Kidney (tissue), 14 donors: ENCODE results near the gene TADA2A. TPM values are rescaled to one million over a fixed set of nuclear protein-coding genes. Genes with fewer than 3 reads are reported as not detected.

ENCODE experiments used
- DNase-seq, 5 donors: peaks; one replicate each; pipeline ENCODE4 v3.0.0-alpha.2; 2013 to 2020
- FAIRE-seq: peaks from 2 replicates; lab custom pipeline; 2012; peaks lifted over from hg19 to GRCh38; lab: Jason Lieb, UNC
- H3K27ac ChIP-seq, 2 donors: one replicate each; pipeline ENCODE4 v1.7.0; 2013; ENCODE audit warnings: low read depth in 2 of 2, low read length in 2 of 2, inconsistent platforms in 1 of 2
- H3K27me3 ChIP-seq: one replicate; pipeline ENCODE4 v1.7.1; 2013; ENCODE audit warnings: low read length, inconsistent platforms; ENCODE audit not compliant: control insufficient read depth, insufficient read depth
- H3K36me3 ChIP-seq, 3 donors: one replicate each; pipeline versions ENCODE4 v1.7.0 to v1.7.1; 2013; ENCODE audit warnings: low read length in 3 of 3, control low read depth in 1 of 3, inconsistent platforms in 1 of 3; ENCODE audit not compliant: insufficient read depth in 3 of 3, control insufficient read depth in 2 of 3
- H3K4me1 ChIP-seq, 3 donors: one replicate each; pipeline versions ENCODE4 v1.7.0 to v1.7.1; 2013; ENCODE audit warnings: low read length in 3 of 3, inconsistent platforms in 1 of 3, low read depth in 1 of 3; ENCODE audit not compliant: control insufficient read depth in 2 of 3, insufficient read depth in 2 of 3
- H3K4me3 ChIP-seq, 3 donors: one replicate each; pipeline versions ENCODE4 v1.7.0 to v1.8.1; 2013; ENCODE audit warnings: low read length in 3 of 3, control low read depth in 1 of 3, inconsistent platforms in 1 of 3
- H3K9ac ChIP-seq, 3 donors: one replicate each; pipeline versions ENCODE4 v1.7.0 to v1.7.1; 2013; ENCODE audit warnings: low read length in 3 of 3, control low read depth in 1 of 3, inconsistent platforms in 1 of 3
- H3K9me3 ChIP-seq, 3 donors: one replicate each; pipeline versions ENCODE4 v1.7.0 to v1.7.1; 2013; ENCODE audit warnings: low read length in 3 of 3, control low read depth in 1 of 3, inconsistent platforms in 1 of 3; ENCODE audit not compliant: control insufficient read depth in 2 of 3, insufficient read depth in 1 of 3
- intact Hi-C: fragments of 100-400 bp; cut with DNase I; formaldehyde crosslinking; loops from one replicate; pipeline ENCODE4 v1.11.1; 2022
- polyA plus RNA-seq: library from polyadenylated mRNA; stranded (reverse); fragments of 350-450 nt; fragmentation: Illumina TruSeq; extraction: RNeasy Lipid Tissue Mini Kit (QIAGEN cat#74804); gene quantifications from one replicate; pipeline ENCODE4 v1.2.3, GENCODE V29; 2014; ENCODE audit warnings: low read depth, low replicate concordance; ENCODE audit not compliant: insufficient read depth
- total RNA-seq: library from RNA; stranded (reverse); fragmentation: NEBNext Ultra II Directional; extraction: Animal tissue kit (Norgen Biotek cat#: 25700); gene quantifications from one replicate; pipeline ENCODE4 v1.2.1, GENCODE V29; 2021
- TF ChIP-seq, protein P1 (sequence below): IDR thresholded peaks from 3 replicates; pipeline ENCODE4 v1.5.1; 2012; ENCODE audit warnings: mild to moderate bottlenecking, moderate library complexity, borderline replicate concordance; ENCODE audit not compliant: insufficient read depth; ENCODE audit errors: extremely low read depth
- donor health status: control.
- donor health status: control.
- donor health status: control.
- donor health status: control.
- donor health status: control.
- donor health status: DM: yes; HTN: yes; CAD: no.
- donor health status: Normal renal cell carcinoma (clear cell type).

The TADA2A gene
- total and polyA plus RNA-seq, 2 donors from 2014 or later, result 6.6 to 26.0 TPM

DNA sequence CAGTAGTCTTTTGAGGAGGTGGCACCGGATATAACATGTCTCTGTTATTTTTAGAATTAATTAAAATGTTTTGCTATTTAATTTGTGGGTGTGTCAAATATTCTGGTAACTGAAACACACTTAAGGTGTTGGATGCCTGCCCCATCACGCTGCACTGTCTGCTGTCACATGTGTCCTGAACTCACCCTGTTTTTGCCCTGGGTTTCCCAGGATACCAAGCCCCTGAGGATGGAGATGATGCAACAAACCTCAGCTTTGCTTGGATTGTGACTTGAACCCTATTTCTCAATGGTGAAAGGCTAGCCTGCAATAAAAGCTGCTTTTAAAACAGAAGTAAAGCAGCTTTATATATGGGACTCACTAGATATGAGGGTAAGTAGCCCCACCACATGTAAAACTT, 71.5 kb downstream of the TADA2A start:
- Histone ChIP-seq H3K9me3 (no peaks in the 10 kb centered on the region), H3K9ac (no peak overlapping the region), H3K4me1 (no peaks in the 10 kb centered on the region), H3K27me3 (no peaks in the 10 kb centered on the region), H3K4me3 (no peak overlapping the region), H3K36me3 (peaks cover 6 to 22% (median 21%) of the 10 kb centered on the region in 3 donors), H3K27ac (no peak overlapping the region)
- TF ChIP-seq, protein P1, sequence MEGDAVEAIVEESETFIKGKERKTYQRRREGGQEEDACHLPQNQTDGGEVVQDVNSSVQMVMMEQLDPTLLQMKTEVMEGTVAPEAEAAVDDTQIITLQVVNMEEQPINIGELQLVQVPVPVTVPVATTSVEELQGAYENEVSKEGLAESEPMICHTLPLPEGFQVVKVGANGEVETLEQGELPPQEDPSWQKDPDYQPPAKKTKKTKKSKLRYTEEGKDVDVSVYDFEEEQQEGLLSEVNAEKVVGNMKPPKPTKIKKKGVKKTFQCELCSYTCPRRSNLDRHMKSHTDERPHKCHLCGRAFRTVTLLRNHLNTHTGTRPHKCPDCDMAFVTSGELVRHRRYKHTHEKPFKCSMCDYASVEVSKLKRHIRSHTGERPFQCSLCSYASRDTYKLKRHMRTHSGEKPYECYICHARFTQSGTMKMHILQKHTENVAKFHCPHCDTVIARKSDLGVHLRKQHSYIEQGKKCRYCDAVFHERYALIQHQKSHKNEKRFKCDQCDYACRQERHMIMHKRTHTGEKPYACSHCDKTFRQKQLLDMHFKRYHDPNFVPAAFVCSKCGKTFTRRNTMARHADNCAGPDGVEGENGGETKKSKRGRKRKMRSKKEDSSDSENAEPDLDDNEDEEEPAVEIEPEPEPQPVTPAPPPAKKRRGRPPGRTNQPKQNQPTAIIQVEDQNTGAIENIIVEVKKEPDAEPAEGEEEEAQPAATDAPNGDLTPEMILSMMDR, result no peak
- FAIRE-seq, result no peak
- intact Hi-C loops, result no loop called here
- no peak for DNase-seq

DNA sequence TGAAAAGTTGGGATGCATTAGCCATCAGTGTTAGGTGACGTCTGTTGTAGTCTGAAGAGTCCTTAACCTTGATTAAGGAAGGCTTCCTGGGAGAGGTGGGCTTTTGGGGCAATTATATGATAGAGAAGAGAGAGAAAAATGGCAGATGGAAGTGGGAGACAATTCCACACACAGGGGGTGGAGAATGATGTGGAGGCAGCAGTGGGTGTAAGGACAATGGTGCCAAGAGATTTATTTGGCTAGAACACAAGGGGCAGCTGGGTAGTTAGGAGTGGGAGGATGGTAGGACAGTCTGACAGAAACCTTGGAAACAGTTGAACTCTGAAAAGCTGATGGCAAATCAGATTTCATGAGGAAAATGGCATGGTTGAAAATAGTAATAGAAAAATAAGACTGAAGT, 72.3 kb downstream of the TADA2A start:
- no peaks in the 10 kb centered on the region for H3K27me3 ChIP-seq
- intact Hi-C loops, result no loop called here
- no peak for DNase-seq
- H3K9me3 ChIP-seq, result no peaks in the 10 kb centered on the region
- TF ChIP-seq, protein P1, result no peak
- H3K27ac ChIP-seq, result no peak overlapping the region
- FAIRE-seq, result no peak
- no peak overlapping the region for H3K4me3 ChIP-seq
- no peaks in the 10 kb centered on the region for H3K4me1 ChIP-seq
- peaks cover 6 to 19% (median 15%) of the 10 kb centered on the region in 3 donors for H3K36me3 ChIP-seq
- H3K9ac ChIP-seq, result no peak overlapping the region

DNA sequence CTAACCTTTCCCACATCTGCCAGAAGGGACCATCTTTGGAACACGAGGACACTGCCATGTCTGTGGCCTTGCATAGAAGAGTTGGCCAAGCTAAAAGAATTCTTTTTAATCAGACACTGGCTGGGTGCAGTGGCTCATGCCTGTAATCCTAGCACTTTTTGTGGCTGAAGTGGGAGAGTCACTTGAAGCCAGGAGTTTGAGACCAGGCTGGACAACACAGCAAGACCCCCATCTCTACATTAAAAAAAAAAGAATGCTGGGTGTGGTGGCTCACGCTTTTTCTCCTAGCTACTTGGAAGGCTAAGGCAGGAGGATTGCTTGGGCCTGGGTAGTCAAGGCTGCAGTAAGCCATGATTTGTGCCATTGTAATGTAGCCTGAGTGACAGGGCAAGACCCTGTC, 73.7 kb downstream of the TADA2A start:
- FAIRE-seq (no peak), DNase-seq (no peak)
- TF ChIP-seq, protein P1, result no peak
- Histone ChIP-seq H3K27me3 (no peaks in the 10 kb centered on the region), H3K27ac (no peak overlapping the region), H3K9ac (no peak overlapping the region), H3K36me3 (peaks cover 4 to 12% (median 10%) of the 10 kb centered on the region in 3 donors), H3K9me3 (no peaks in the 10 kb centered on the region), H3K4me3 (no peak overlapping the region), H3K4me1 (no peaks in the 10 kb centered on the region)
- intact Hi-C loops, result no loop called here

DNA sequence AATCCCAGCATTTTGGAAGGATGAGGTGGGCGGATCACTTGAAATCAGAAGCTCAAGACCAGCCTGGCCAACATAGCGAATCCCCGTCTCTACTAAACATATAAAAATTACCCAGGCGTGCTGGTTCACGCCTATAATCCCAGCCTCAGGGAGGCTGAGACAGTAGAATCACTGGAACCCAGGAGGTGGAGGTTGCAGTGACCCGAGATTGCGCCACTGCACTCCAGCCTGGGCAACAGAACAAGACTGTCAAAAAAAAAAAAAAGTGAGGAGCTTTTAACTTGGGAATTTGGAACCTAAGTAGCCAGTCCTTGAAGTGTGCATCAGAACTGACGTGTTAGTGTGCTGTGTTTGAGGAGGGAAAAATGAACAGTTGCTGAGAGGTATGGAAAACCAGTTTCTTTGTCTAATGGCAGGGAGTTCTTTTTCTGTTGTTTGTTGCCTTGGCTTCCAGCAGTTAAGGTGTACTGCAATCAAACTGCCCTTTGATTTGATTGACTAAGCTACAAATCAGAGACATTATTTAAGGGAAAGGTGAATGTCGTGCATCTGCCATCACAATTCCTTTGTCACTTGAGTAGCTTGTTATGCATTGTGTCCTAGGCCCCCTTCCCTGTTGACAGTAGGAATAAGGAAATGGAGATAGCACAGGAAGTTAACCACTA, 74.4 kb downstream of the TADA2A start:
- intact Hi-C loops, result no loop called here
- no peak for FAIRE-seq
- TF ChIP-seq, protein P1, result no peak
- Histone ChIP-seq H3K9ac (no peak overlapping the region), H3K27me3 (no peaks in the 10 kb centered on the region), H3K27ac (no peak overlapping the region), H3K4me1 (no peaks in the 10 kb centered on the region), H3K9me3 (no peaks in the 10 kb centered on the region), H3K36me3 (peaks cover 2 to 6% (median 5%) of the 10 kb centered on the region in 3 donors), H3K4me3 (no peak overlapping the region)
- DNase-seq, result no peak
